GM18858 (cell line): ENCODE measurements around the gene RNLS.

ENCODE experiments used
- ATAC-seq: cut with Tn5 transposase; IDR thresholded peaks from one replicate; pipeline ENCODE4 v1.9.1; 2021; ENCODE audit not compliant: unreplicated experiment

Gene RNLS

GRCh38 chr10:88437411-88437810 lies 145.7 kb downstream of the RNLS start:
- ATAC-seq, result no peak

- ATAC-seq, result no peak
These were observed 149.4 kb downstream of the RNLS start for GRCh38 chr10:88433565-88434186.

DNA sequence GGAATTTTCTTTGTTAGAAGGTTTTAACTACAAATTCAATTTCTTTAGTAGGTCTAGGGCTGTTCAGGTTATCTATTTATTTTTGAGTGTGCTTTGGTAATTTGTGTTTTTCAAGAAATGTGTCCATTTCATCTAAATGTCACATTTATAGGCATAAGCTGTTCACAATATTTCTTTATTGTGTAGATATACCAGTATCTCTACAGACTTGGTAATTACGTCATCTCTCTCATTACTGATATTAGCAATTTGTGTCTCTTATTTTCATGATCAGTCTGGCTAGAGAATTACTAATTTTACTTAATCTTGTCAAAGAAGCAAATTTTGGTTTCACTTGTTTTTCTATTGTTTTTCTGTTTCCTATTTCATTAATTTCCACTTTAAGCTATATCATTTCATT lies 152.0 kb downstream of the RNLS start:
- no peak for ATAC-seq

DNA sequence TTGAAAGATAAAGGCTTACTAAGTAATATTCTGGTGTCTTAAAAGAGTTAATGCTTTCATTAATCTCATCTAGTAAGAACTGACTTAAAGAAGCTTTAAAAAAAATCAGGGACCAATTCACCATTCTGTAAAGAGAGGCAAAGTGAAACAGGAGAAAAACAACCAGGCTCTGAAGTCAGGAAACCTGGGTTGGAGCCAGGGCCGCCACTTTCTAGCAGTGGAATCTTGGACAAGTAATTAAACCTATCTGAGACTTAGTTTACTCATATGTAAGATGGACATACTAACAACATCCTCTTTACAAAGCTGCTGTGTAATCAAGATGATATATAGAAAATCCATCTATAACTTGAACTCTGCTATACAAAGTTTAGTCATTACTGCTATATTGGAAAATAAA lies 154.1 kb downstream of the RNLS start:
- ATAC-seq, result no peak

DNA sequence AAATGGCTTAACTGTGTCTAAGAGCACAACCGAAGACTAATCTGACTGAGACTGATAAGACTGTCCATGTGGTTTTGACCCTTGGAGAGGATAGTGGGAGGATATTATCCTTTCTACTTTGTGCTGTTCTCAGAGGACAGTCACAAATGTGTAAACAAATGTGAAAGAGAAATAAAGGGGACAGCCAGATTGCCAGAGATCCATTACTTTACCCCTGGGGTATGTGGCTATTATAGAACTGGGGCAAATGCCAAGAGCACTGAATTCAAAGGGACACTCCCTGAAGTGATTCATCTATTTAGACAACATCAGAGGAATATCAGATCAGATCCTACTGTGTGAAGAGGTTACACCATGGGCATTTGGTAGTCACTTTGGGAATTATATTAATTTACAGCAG lies 154.7 kb downstream of the RNLS start:
- ATAC-seq, result no peak

- no peak for ATAC-seq
These were observed 156.1 kb downstream of the RNLS start for GRCh38 chr10:88427024-88427423.

- no peak for ATAC-seq
These were observed 158.2 kb downstream of the RNLS start for GRCh38 chr10:88424881-88425280.

GRCh38 chr10:88423732-88424131 lies 159.4 kb downstream of the RNLS start:
- ATAC-seq, result no peak

GRCh38 chr10:88421590-88421989 lies 161.5 kb downstream of the RNLS start:
- ATAC-seq, result no peak

DNA sequence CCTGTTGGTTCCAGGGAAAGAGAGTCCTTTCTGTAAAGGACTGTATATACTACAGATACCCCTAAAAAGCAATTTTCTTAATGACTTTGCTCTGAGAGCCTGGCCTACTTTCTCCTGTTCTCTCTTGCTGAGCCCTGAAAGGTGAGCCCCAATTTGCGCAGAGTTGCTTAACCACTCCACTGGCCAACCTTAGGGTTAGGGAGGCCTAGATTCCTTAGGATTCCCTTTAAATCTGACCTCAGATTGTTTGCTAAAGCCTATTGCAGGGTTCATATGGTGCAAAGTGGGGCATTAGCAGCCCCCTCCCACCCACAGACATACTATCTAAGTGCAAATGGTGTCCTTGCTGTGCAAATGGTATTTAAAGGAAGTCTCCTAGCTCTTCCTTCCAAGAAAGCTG lies 164.2 kb downstream of the RNLS start:
- no peak for ATAC-seq

- ATAC-seq, result no peak
These were observed 165.6 kb downstream of the RNLS start for GRCh38 chr10:88417387-88418030.

GRCh38 chr10:88416801-88417200 lies 166.3 kb downstream of the RNLS start:
- no peak for ATAC-seq

DNA sequence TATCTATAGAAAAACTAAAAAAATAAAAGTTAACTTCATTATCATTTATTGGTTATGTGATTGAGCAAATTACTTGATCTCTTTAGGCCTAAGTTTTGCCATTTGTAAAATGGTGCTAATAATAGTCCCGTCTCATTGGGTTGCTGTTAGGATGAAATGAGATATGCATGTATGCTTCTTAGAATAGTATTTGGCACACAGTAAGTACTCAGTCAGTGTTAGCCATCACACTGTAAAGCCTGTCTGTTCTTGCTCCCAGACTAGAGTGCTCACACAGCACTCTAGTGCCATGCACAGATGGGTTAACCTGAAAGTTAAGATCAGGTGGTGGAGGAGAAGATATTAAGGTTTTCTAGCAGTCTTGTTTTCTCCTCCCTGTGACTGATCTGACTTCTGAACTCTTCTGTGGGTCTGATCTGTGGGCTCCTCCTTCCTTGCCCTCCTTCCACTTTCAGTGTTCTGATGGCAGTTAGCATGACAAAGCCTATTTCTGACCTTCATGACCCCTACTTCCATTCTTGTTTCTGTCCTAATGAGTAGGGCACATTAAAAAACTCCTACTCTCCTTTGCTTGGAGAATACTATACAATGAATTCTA lies 167.5 kb downstream of the RNLS start:
- no peak for ATAC-seq

- ATAC-seq, result no peak
These were observed 169.7 kb downstream of the RNLS start for GRCh38 chr10:88413412-88413811.

DNA sequence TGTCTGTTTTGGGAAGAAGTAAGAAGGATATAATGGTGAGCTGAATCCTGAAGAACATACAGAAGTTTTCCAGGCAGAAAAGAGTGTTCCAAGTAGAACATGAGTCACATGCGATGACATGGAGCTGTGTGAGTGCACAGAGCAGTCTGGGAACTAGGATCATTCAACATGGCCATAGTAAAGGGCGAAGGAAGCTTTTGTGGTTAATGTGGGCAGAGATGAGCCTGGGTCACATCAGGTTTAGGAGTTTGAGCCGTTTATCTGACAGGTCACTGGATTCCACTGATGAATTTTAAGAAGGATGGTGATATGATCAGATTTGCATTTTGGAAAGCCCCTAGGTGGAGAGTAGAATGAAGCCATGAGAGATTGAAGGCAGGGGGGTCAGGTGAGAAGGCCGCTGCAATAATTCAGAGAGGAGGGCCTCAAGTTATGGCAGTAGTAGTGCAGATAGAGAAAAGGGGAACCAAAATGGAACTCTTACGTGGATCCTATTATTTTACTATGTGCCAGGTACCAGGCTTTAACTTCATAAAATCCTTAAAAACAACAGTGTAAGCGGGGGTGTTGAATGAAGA lies 171.3 kb downstream of the RNLS start:
- ATAC-seq, result no peak

- no peak for ATAC-seq
These were observed 173.3 kb downstream of the RNLS start for GRCh38 chr10:88409824-88410223.

DNA sequence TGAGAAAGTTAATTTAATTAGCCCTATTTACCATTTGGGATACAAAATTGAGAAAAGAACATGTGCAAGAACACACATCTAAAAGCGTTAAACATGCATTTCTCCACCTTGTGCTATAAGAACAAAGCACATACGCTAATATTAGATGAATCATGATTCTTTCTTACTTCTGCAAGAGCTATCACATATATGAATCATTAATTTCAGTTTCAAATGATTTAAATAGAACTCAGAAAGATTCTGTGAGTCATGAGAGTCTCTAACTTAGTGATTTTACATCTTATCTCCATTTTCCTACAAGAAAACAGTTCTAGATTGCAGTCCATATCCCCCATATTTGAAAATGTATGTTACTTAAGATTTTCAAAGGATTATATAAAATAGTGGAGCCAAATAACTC lies 173.9 kb downstream of the RNLS start:
- ATAC-seq, result no peak

DNA sequence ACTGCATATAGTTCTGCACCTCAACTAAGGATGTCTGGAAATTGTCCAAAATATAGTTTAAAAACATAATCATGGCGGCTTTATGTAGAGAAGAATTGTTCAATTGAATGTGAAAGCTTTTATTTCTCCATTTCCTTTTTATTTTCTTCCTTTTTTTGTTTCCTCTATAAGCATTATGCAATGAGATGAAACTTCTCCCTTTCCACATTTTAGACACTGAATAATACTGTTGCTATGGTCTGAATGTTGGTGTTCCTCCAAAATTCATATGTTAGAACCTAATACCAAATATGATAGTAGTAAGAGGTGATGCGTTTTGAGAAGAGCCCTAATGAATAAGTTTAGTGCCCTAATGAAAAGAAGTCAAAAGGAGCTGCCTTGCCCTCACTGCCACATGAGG lies 175.0 kb downstream of the RNLS start:
- ATAC-seq, result no peak

DNA sequence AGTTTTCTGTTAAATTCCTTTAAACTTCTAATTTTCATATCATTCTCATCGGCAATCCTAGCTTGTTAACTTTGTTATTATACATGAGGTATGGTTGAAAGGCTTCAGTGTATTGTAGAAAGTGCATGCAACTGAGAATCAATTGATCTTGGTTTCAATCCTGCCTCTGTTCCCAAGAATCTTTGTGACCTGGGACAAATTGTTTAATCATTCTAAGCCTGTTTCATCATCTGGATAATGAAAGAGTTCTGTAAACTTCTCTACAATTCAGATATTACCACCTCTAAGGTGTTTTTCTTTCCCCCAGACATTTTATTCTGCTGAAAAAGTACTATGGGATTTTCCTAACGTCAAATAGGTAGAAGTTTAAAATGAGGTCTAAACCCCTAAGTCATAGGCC lies 179.0 kb downstream of the RNLS start:
- ATAC-seq, result no peak

DNA sequence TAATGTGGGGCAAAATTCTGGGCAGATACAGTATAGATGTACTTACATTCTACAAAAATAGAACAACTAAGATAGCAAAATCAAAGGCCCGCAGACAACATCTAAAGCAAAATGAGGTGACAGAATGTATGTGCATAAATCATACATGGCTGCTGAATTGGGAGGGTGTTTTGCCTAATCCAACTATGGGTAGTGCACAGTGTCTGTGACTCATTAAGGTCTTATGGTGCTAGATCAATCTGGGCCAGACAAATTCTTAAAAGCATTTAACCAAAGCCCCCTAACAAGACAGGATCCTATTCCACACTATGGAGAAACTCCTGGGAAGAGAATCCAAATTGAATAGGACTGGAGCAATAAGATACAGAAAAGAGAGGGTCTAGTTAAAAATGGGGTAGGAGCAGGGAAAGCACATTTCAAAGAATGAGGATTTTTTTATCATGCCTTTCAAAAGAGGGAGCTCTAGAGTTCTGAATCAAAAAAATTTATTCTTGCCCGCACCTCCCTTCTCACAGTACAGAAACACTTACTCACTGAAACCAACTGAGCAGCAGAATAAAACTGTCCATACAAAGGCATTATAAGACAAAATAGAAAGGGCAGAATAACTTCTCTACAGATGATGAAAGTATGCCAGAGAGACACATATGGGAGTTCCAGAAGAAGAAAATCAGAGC lies 181.3 kb downstream of the RNLS start:
- no peak for ATAC-seq

- no peak for ATAC-seq
These were observed 183.9 kb downstream of the RNLS start for GRCh38 chr10:88399240-88399639.

- ATAC-seq, result no peak
These were observed 187.4 kb downstream of the RNLS start for GRCh38 chr10:88395677-88396076.
